Activated naive CD4-positive, alpha-beta T cell treated with anti-CD3 and anti-CD28 coated beads, Interleukin-2, amount 50 U/mL, for 24 hours (primary cell): ENCODE results near the gene IL1RAP.

Source experiments
- H3K27ac Mint-ChIP-seq: one replicate; pipeline ENCODE4 v1.8.0; 2021; ENCODE audit warnings: mild to moderate bottlenecking, mixed read lengths
- H3K27me3 Mint-ChIP-seq: one replicate; pipeline ENCODE4 v1.8.0; 2021; ENCODE audit warnings: mixed read lengths
- H3K36me3 Mint-ChIP-seq: one replicate; pipeline ENCODE4 v1.8.0; 2021; ENCODE audit warnings: mixed read lengths
- H3K4me1 Mint-ChIP-seq: one replicate; pipeline ENCODE4 v1.8.0; 2021; ENCODE audit warnings: mixed read lengths
- H3K4me3 Mint-ChIP-seq: one replicate; pipeline ENCODE4 v1.8.0; 2021; ENCODE audit warnings: mild to moderate bottlenecking, mixed read lengths
- H3K9me3 Mint-ChIP-seq: one replicate; pipeline ENCODE4 v1.8.0; 2021; ENCODE audit warnings: mixed read lengths

Gene IL1RAP

DNA sequence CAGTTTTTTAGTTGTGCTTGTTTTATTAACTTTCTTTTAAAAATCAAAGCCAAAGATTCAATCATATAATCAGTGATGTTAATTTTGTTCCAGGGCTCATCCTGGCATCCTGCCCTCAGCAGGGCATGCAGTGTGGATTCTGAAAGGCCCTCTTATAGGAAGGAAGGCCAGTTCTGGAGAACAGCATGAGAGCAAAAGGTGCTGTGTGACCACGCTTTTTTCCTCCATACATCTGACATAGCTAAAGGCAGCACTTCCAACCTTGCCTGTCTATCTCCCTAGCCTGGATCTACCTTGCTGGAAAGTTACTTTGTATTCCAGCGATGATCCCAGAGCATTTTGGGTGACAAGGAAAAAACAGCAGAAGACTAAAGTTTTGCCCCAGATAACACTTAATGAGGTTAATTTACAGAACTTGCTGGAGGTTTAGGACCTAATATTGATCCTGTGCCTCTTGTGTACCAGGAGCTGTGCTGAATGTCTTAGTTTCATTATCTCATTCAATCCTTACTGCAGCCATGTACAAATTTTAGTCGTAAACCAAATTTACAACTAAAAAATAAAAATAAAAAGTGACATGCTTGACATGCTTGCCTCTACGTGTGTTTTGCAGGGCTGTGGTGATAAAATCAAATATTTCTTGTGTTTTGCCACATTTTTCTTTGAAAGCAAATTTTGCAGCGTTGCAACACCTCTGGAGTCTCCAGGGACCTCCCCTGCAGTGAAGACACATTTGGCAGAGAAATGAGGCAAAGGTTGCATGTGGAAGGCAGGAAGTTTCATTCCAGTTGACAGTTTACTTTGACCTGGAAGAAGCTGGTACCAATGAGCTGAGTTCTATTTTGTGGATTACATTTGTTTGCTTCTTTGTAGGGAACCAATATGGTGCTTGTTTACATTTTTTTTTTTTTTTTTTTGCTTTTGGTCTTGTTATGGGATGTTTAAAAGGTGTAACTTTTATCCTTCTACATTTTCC, 13.2 kb downstream of the IL1RAP start:
- H3K4me1 Mint-ChIP-seq: peaks cover 9% of the 10 kb centered on the region
- no peaks in the 10 kb centered on the region for H3K27me3 Mint-ChIP-seq
- H3K9me3 Mint-ChIP-seq: no peaks in the 10 kb centered on the region
- no peak overlapping the region for H3K27ac Mint-ChIP-seq
- H3K4me3 Mint-ChIP-seq: no peak overlapping the region
- H3K36me3 Mint-ChIP-seq: peaks cover 14% of the 10 kb centered on the region

DNA sequence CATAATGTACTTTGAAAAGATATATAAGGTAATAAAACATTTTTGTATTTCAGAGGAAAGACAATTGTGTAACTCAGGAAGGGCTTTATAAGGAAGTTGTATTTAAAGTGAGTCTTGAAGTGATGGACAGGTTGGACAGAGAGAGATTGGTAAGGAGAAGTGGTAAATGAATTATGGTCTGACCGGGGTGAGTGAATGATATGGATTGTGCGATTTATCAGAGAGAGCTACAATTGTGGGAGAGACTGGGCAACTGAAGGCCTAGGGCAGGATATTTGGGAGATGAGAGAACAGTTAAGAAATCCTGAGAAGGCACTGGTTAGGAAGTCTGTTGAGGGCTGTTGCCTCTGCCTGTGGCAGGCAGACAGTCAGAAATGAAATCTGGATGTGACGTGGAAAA, 14.8 kb downstream of the IL1RAP start:
- Mint-ChIP-seq H3K27me3 (no peaks in the 10 kb centered on the region), H3K27ac (no peak overlapping the region), H3K36me3 (peaks cover 14% of the 10 kb centered on the region), H3K4me1 (peaks cover 9% of the 10 kb centered on the region), H3K4me3 (no peak overlapping the region), H3K9me3 (no peaks in the 10 kb centered on the region)

DNA sequence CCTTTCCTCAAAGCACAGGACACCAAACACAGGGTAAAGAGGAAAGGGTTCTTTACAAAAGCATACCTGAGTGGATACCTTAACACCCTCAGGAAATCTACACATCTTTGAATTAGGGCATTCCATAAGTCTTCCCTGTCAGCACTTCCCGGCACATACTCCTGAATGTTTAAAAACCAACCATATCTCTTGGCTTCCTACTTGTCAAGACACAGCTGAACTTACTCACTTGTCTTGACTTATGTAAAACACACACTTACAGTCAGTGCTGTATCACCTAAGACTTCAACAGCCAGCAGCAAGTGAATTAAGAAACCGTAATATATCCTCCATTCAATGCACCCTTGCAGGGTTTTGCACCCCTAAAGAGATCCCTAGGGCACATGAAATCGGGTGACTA, 17.5 kb downstream of the IL1RAP start:
- no peak overlapping the region for H3K27ac Mint-ChIP-seq
- H3K27me3 Mint-ChIP-seq: no peaks in the 10 kb centered on the region
- H3K36me3 Mint-ChIP-seq: peaks cover 15% of the 10 kb centered on the region
- H3K4me1 Mint-ChIP-seq: peaks cover 16% of the 10 kb centered on the region
- no peak overlapping the region for H3K4me3 Mint-ChIP-seq
- no peaks in the 10 kb centered on the region for H3K9me3 Mint-ChIP-seq

DNA sequence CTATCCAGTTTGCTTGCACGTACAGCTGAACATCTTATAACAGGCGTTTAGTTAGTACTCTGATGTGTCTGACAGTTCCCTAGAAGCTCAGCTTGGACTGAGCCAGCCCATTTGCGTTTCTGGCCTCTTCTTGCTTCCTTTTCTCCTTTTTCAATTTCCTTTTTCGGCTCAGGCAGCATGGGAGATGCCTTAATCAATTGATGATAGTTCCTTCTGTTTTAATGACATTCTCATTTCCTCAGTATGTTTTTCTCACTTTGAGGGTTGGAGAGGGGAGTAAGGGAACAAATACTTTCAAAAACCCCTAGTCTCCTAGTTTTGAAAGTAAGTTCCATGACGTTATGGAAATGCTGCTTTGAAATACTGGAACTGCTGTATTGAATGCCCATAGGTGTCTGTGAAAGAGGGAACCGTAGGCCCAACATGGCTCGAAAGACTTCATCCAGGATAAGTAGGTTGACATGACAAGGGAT, 18.9 kb downstream of the IL1RAP start:
- Mint-ChIP-seq H3K9me3 (no peaks in the 10 kb centered on the region), H3K27me3 (no peaks in the 10 kb centered on the region), H3K27ac (no peak overlapping the region), H3K4me3 (no peak overlapping the region), H3K4me1 (peaks cover 23% of the 10 kb centered on the region), H3K36me3 (peaks cover 15% of the 10 kb centered on the region)

DNA sequence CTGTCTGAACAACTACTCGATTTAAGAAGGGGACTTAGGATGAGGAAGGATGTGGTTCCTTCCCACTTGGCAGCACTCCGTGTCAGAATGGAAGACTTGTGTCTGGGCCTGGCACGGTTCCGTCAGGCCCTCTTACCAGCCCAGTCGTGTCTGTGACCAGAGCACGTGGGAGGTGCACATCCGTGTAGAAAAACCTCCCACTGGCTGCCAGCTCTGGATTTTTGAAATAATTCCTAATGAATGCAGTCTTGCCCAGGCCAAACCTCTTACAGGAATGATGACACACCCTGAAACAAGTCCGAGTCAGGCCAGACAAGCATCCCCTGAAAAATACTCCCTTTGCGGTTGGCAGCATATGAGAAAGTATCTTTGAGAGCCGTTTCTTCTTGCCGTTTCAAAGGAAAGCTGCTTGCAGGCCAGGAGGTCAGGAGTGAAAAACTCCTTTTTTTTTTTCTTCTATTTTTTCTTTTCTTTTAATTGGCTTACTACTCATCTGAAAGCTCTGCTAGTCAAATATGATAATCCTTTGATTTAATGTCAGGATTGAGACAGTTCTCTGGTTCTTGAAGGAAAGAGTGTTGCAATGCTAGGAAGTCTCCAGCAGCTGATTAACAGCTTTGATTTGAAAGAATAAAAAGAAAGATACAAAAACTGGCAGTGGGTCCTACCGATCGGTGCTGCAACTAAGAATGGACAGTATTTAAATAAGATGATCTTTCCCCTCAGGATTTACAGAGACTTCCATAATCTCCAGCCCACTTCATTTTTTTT, 19.8 kb downstream of the IL1RAP start:
- H3K4me1 Mint-ChIP-seq: peaks cover 32% of the 10 kb centered on the region
- H3K4me3 Mint-ChIP-seq: no peak overlapping the region
- H3K27ac Mint-ChIP-seq: no peak overlapping the region
- no peaks in the 10 kb centered on the region for H3K27me3 Mint-ChIP-seq
- H3K9me3 Mint-ChIP-seq: no peaks in the 10 kb centered on the region
- peaks cover 14% of the 10 kb centered on the region for H3K36me3 Mint-ChIP-seq

DNA sequence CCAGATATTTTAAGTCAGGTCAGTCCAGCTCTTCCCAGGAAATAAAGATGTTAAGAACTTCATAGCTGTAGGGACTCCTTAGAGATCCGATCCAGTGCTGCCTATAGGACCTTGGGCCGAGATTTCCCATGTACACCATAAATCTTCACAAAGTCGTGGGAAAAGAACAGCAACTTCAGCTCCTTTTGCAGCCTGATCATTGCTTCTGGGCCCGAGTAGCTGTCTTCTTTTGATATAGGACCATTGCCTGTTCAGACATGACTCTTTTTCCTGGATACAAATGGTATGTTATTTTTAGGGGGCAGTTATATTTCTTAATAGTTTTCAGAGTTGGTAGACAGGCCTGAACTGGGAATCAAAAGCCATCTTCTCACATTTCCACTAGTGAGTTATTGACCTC, 20.5 kb downstream of the IL1RAP start:
- Mint-ChIP-seq H3K9me3 (no peaks in the 10 kb centered on the region), H3K4me3 (no peak overlapping the region), H3K27me3 (no peaks in the 10 kb centered on the region), H3K4me1 (peaks cover 35% of the 10 kb centered on the region), H3K27ac (no peak overlapping the region), H3K36me3 (peaks cover 11% of the 10 kb centered on the region)

DNA sequence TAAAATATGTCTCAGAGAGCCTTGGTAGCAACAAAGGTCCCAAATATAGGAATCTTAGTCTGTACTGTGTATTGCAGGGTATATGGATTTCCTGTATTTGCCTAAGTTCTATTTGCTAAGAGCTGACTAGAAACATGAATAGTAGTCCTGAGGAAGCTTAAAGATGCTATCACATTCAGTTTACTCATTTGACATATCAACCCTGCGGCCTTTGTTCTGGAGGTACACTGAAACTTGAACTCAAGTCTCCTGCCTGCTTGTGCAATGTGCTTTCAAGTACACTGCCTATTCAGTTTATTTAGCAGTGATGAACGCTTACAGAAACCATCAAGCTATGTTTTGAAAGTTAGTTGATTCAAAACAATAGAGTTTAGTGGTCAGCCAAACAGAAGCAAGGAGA, 21.1 kb downstream of the IL1RAP start:
- Mint-ChIP-seq H3K4me3 (no peak overlapping the region), H3K27me3 (no peaks in the 10 kb centered on the region), H3K4me1 (peaks cover 37% of the 10 kb centered on the region), H3K9me3 (no peaks in the 10 kb centered on the region), H3K36me3 (peaks cover 11% of the 10 kb centered on the region), H3K27ac (no peak overlapping the region)

DNA sequence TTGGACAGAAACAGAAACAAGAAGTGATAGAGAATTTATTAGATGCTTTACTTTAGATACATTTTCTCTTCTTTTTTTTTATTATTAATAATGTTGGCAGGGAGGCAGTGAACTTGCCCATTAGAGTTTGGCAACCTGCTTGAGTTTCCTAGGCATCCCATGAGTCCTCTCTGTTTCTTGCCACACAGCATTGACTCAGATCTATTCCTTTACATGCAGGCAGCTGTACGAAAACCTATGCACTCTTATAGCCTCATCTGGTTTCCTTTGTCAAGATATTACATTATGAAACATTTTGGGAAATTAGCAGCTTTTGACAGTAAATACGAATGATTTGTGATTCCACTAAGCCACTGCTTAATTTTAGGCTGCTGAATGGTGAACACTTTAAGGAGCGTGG, 23.3 kb downstream of the IL1RAP start:
- Mint-ChIP-seq H3K36me3 (peaks cover 6% of the 10 kb centered on the region), H3K9me3 (no peaks in the 10 kb centered on the region), H3K27ac (no peak overlapping the region), H3K4me3 (no peak overlapping the region), H3K27me3 (no peaks in the 10 kb centered on the region), H3K4me1 (peaks cover 37% of the 10 kb centered on the region)

DNA sequence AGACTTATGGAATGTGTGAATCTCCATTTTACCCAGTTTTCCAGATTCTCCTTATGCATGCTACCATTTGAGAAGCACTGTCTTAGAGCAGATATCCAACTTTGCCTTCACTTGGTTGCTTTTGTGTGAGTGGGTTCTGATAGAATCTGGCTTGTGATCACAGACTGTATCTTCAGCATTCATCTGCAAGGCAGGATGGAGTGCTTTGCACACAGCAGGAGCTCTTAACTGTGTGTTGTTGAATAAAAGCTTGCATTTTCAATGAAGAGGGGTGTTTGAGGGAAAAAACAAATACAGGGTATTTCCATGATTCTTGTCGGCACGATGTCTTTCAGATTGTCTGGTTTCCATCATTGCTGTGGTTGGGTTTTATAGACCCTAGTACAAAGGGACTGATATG, 24.4 kb downstream of the IL1RAP start:
- Mint-ChIP-seq H3K36me3 (peaks cover 6% of the 10 kb centered on the region), H3K4me3 (no peak overlapping the region), H3K9me3 (no peaks in the 10 kb centered on the region), H3K27ac (no peak overlapping the region), H3K27me3 (no peaks in the 10 kb centered on the region), H3K4me1 (peaks cover 37% of the 10 kb centered on the region)

DNA sequence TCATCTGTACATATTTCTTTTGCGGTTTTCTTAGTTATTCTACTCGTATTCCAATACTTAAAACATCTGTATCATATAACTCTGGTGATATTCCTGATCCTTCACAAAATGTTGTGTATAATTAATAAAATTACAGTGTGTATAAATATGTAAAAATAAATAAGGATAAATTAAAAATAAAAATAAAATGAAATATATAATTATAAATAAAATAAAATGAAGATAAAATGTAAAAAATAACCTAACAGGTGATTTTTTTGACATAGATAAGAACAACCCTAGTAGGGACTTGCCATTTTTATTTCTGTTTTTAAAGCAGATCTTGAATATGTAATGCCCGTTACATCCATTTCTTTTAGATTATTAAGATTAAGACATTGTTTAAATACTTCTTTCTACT, 25.6 kb downstream of the IL1RAP start:
- peaks cover 30% of the 10 kb centered on the region for H3K4me1 Mint-ChIP-seq
- peaks cover 6% of the 10 kb centered on the region for H3K36me3 Mint-ChIP-seq
- no peaks in the 10 kb centered on the region for H3K27me3 Mint-ChIP-seq
- no peaks in the 10 kb centered on the region for H3K9me3 Mint-ChIP-seq
- H3K27ac Mint-ChIP-seq: no peak overlapping the region
- H3K4me3 Mint-ChIP-seq: no peak overlapping the region

DNA sequence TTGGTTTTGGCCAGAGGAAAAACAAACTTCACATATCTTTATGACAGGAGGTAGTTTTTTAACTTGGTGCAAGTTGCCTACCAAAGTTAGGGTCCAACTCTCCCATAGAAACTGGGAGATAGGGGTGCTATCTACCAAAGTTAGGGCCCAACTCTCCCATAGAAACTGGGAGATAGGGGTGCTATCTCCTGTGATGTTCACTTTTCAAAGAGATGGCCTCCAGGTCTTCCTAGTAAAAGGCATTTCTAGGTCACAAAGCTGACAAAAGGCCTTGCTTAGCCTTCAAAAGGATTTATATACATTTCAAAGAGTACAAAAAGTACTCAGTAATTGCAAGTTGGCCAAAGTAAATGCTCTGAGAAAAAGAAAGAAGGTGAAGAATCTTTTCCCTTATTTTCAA, 27.1 kb downstream of the IL1RAP start:
- Mint-ChIP-seq H3K27ac (no peak overlapping the region), H3K36me3 (peaks cover 5% of the 10 kb centered on the region), H3K4me1 (peaks cover 24% of the 10 kb centered on the region), H3K27me3 (no peaks in the 10 kb centered on the region), H3K9me3 (no peaks in the 10 kb centered on the region), H3K4me3 (no peak overlapping the region)

DNA sequence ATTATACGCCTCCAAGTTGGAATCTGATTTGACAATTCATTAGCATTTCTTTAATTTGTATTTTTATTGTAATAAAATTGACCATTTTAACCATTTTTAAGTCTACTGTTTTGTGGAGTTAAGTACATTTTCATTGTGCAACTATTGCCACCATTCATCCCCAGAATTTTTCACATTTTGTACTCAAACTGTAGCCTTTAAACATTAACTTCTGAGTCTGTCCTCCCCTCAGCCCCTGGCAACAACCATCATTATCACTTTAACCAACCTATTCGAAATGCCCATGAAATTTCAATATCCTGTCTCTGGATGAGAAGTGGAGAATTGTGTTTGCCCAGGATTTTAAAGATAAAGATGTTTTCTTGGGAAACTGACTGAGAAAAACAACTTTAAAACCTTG, 27.7 kb downstream of the IL1RAP start:
- peaks cover 24% of the 10 kb centered on the region for H3K4me1 Mint-ChIP-seq
- H3K9me3 Mint-ChIP-seq: no peaks in the 10 kb centered on the region
- H3K36me3 Mint-ChIP-seq: peaks cover 5% of the 10 kb centered on the region
- H3K4me3 Mint-ChIP-seq: no peak overlapping the region
- H3K27ac Mint-ChIP-seq: no peak overlapping the region
- H3K27me3 Mint-ChIP-seq: no peaks in the 10 kb centered on the region

DNA sequence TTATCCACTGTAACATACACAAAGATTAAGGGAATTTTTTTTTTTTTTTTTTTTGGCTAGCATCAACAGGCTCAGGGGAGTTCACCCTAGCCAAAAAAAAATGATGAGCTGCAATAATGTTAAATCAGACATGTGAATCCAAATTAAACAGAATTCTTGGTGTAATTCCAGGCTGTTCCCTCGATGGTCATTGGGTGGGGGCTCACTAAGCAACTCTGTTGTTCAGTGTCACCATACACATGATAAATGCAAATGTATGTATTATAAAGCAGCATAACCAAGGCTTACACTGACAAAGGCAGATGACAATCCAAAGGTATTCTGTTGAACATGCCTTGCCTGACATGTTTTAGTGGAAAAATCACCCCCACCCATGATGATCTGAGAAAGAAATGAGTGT, 29.0 kb downstream of the IL1RAP start:
- peaks cover 17% of the 10 kb centered on the region for H3K4me1 Mint-ChIP-seq
- no peak overlapping the region for H3K4me3 Mint-ChIP-seq
- no peak overlapping the region for H3K27ac Mint-ChIP-seq
- no peaks in the 10 kb centered on the region for H3K9me3 Mint-ChIP-seq
- peaks cover 5% of the 10 kb centered on the region for H3K36me3 Mint-ChIP-seq
- H3K27me3 Mint-ChIP-seq: no peaks in the 10 kb centered on the region

DNA sequence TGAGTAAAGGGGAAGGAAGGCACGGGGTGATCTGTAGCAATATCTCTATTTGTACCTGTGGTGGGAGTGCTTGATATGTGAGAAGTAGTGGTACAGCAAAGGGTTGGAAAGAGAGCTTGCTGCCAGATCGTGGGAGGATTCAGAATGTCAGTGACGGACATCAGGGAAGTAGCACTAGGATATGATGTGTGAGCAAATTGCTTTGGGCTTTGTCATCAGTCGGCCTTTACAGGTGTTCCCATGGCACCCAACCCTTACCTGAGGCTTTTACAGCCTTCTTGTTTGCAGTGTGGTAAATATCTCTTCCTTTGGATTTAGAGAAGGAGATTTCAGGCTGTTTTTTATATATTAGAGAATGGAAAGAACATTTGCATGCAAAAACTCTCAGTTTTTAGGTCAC, 29.8 kb downstream of the IL1RAP start:
- Mint-ChIP-seq H3K9me3 (no peaks in the 10 kb centered on the region), H3K4me1 (peaks cover 8% of the 10 kb centered on the region), H3K36me3 (peaks cover 6% of the 10 kb centered on the region), H3K27ac (no peak overlapping the region), H3K4me3 (no peak overlapping the region), H3K27me3 (no peaks in the 10 kb centered on the region)

DNA sequence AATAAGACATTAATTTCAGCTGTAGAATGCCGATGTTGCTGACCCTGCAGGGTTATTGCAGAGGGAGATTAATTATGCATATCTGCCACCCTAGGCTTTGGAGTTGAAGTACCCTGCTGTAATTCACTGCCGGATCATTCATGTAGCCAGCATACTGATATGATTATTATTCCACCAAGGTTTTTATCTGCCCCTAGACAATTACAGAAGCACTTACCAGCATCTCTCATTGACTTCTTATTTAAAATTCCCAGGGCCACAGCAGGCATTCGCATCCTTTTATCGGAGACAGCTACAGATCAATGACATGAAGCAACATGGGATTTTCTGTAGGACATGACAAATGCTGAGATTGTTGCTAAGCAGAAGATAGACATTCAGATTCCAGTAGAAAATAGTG, 31.3 kb downstream of the IL1RAP start:
- H3K4me1 Mint-ChIP-seq: peaks cover 1% of the 10 kb centered on the region
- no peak overlapping the region for H3K27ac Mint-ChIP-seq
- no peak overlapping the region for H3K4me3 Mint-ChIP-seq
- H3K27me3 Mint-ChIP-seq: no peaks in the 10 kb centered on the region
- peaks cover 5% of the 10 kb centered on the region for H3K36me3 Mint-ChIP-seq
- no peaks in the 10 kb centered on the region for H3K9me3 Mint-ChIP-seq

DNA sequence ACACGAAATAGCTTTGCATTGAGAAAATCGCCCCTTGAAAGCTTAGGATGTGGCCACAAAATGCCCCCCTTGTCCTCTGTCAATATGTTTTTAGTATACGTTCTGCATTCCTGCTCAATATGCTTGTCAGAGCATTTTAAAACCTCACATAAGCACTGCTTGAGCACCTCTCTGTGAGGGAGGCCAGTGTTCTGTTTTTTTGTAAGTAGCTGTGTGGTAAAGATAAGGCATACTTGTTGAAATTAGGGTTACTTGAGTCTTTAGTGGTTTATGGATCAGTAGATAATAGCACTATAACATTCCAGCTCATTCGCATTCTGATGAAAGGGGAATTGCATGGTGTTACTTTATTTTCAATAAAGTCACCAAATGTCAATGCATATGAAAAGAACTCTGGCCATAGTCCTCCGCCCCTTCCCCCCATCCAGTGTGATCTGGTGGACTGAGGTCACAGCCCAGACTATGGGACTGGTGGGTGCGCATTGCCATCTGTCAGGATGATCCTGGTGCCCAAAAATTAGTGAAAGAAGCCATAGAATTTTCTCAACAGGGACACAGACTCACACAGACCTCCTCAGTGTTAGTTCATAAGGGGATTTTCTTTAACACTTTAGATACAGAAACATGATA, 33.1 kb downstream of the IL1RAP start:
- Mint-ChIP-seq H3K4me3 (no peak overlapping the region), H3K27me3 (no peaks in the 10 kb centered on the region), H3K27ac (no peak overlapping the region), H3K9me3 (no peaks in the 10 kb centered on the region), H3K36me3 (peaks cover 4% of the 10 kb centered on the region), H3K4me1 (no peaks in the 10 kb centered on the region)
